Choroid plexus epithelial cell (primary cell): Measurements from ENCODE around the gene CCDC134.
A peak's percentile ranks its signal among the peaks of the same experiment; 100 is the strongest.
"Not testable (repeated sequence)": the region's sequence is repeated elsewhere in the genome, so short reads cannot be mapped to it uniquely, and the experiment has no call there.

Source experiments
- DNase-seq: peaks from one replicate; pipeline ENCODE4 v3.0.0-alpha.2; 2010; ENCODE audit warnings: low read depth
- H3K4me3 ChIP-seq: 2 replicates; pipeline ENCODE4 v1.5.1; 2011; ENCODE audit warnings: low read depth, mild to moderate bottlenecking, control low read depth, low read length, moderate library complexity
- TF ChIP-seq, protein P1 (sequence below): conservative IDR thresholded peaks from 2 replicates; pipeline ENCODE4 v1.5.1; 2011; ENCODE audit warnings: low read depth, mild to moderate bottlenecking, control low read depth, inconsistent platforms, low read length, moderate library complexity

Gene CCDC134

DNA sequence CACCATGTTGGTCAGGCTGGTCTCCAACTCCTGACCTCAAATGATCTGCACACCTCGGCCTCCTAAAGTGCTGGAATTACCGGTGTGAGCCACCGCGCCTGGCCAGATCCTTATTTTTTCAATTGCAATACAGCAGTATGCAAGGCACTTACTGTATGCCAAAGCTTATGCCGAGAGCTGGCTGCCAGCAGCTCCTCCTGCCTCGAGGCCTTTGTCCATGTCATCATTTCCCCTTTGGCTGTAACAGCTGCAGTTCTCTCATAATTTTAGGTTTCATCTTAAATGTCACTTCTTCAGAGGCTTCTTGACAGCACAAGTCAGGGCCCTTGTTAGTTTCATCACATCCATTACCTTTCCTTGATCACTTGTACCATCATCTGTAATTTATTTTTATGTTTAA is 30.9 kb downstream of the CCDC134 start:
- DNase-seq, result no peak
- no peak overlapping the region for H3K4me3 ChIP-seq
- TF ChIP-seq, protein P1, sequence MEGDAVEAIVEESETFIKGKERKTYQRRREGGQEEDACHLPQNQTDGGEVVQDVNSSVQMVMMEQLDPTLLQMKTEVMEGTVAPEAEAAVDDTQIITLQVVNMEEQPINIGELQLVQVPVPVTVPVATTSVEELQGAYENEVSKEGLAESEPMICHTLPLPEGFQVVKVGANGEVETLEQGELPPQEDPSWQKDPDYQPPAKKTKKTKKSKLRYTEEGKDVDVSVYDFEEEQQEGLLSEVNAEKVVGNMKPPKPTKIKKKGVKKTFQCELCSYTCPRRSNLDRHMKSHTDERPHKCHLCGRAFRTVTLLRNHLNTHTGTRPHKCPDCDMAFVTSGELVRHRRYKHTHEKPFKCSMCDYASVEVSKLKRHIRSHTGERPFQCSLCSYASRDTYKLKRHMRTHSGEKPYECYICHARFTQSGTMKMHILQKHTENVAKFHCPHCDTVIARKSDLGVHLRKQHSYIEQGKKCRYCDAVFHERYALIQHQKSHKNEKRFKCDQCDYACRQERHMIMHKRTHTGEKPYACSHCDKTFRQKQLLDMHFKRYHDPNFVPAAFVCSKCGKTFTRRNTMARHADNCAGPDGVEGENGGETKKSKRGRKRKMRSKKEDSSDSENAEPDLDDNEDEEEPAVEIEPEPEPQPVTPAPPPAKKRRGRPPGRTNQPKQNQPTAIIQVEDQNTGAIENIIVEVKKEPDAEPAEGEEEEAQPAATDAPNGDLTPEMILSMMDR, result no peak

DNA sequence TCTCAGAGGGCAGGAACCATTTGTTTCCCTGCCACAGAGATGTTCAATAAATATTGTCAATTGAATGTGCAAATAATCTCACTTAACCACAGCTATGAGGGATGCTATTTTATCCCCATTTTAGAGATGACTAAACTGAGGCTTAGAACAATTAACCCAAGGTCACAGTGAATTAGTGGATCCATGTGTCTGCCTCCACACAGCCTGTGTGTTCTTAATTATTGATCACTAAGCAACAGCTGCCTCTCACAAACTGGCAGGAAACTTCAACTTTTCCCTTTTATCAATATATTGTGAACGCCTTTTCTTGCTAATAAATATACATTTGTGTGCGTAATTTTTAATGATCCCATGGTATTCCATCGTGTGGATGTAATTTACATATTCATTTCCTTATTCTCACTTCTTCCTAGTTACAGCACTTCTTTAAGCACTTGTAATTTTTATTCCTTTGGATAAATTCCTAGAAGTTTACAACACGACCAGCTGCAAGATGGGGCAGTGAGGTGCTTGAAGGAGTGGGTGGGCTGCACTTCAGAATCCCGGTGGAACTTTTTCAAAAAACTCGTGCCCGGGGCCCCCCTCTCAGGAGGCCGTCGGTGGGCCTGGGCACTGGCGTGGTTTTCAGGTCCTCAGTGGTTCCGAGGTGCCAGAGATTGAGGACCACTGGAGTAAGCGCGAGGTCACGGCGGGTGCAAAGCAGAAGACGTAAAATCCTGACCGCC is 31.5 kb downstream of the CCDC134 start:
- DNase-seq, result no peak
- H3K4me3 ChIP-seq, result peak overlapping the region; percentile 95
- TF ChIP-seq, protein P1, result no peak

DNA sequence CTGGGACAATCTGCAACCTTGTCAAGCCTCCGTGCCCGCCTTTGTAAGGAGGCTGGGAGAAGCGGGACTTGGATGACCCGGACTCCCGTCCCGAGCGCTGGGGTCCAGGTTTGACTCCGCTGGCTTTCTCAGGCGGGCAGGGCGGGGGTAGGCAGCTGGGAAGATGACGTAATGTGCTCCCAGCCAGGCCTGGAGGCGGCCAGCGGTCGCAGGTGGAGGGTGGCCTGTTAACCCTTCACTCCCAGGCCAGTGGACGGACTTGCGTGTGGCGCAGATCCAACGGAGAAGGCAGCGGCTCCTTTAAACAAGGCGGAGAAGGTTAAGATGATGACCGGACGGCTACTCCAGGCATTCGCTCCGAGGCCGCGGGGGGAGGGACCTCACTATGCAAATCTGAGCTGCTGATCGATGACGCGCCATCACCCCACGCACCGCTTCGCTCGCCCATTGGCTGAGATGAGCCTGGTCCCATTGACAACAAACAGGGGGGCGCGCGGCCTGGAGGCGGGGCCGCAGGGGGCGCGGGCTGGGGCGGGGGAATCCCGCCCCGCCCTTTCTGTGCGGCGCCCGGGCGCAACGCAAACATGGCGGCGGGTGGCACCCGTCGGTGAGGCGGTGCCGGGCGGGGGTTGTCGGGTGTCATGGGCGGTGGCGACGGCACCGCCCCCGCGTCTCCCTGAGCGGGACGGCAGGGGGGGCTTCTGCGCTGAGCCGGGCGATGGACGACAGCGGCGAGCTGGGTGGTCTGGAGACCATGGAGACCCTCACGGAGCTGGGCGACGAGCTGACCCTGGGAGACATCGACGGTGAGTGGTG is 32.3 kb downstream of the CCDC134 start, which contains the start of gene SREBF2:
Gene SREBF2 (plus strand): TSS at position 553 of the 816 bp plus-strand sequence. CDS start 166 bp downstream, at position 719.
- TF ChIP-seq, protein P1, result no peak
- peak; percentile 100 for DNase-seq
- peak within 1 kb of the TSS; percentile 95 for H3K4me3 ChIP-seq

DNA sequence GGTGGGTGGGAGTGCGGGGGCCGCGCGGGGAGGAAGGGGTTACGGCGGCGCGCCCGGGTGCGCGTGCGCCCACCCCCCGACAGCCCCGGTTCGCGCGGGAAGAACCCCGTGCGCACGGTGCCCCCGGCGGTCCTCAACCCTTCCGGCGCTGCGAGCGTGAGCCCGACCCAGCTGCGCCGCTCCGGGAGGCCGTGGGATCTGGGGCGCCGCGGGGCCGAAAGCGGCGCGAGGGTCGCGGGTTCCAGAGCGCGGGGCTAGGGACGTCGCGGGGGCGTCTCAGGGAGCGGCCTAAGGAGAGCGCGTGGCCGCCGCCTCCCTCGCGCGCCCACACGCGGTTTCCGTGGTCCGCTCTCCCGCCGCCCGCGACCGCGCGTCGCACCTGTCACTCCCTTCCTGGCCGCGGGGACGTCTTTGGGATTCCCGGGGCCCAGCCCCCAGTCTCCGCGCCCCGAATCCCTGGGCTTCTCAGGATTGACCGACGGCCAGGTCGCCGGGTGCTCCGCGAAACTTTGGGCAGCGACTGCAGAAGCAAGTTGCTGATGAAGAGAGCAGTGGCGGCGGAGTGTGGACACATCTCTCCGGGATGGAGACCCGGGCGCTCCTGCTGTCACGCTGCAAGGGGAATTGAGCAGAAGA is 33.0 kb downstream of the CCDC134 start:
- no peak for DNase-seq
- peak overlapping the region; percentile 95 for H3K4me3 ChIP-seq
- TF ChIP-seq, protein P1, result no peak

DNA sequence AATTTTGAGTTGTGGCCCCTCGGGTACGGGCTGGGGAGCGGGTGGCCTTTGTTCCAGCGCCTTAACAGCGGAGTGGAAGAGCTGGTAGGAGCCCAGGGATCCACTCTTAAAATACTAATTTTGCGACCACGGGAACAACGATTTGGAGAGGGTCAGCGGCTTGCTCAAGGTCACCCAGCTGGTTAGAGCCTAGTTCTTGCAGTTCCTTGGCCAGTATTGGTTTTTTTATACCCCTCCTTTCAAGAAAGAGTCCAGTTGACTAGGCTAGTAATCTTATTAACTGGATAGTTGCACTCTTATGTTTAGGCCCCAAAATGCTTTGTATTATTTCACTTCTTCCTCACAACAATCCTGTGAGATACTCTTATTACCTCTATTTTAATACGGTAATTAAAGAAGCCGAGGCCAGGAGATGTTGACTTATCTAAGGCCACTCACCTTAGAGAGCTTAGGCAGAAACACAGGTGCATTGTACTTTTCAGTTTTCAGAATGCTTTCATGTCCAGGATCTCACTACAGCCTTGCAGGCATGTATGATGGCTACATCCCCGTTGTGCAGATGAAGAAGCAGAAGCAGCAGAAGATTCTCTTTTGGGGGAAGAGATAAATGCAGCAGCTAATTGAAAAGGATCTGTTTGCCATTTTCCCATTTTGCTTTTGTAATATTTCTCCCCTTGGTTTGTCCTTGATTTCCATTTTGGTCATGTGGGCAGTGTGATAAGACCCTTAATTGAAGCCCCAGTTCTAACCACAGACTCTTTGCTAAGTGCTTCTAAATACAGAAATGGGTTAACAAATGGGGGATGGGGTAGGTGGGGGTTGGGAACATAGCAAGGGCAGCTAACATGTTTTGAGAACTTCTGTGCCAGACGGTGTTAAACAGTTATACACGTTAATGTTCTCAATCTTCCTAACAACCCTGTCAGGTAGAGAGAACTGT is 33.8 kb downstream of the CCDC134 start:
- TF ChIP-seq, protein P1, result no peak
- peak overlapping the region; percentile 95 for H3K4me3 ChIP-seq
- DNase-seq, result no peak

DNA sequence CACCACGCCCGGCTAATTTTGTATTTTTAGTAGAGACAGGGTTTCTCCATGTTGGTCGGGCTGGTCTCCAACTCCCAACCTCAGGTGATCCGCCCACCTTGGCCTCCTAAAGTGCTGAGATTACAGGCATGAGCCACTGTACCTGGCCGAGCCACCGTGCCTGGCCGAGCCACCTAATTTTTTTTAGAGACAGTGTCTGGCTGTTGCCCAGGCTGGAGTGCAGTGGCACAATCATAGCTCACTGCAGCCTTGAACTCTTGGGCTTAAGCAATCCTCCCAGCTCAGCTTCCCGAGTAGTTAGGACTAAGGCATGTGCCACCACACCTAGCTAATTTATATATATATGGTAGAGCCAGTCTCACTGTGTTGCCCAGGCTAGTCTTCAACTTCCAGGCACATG is 35.0 kb downstream of the CCDC134 start:
- DNase-seq, H3K4me3 ChIP-seq: not testable (repeated sequence)
